ENCODE measurements around the gene MPND.

The MPND gene

GRCh38 chr19:4365791-4366665 is 22.7 kb downstream of the MPND start:
- TF ChIP-seq ZFX (IDR thresholded peaks at IDR 0.05) (no peak), CTCF (conservative IDR thresholded peaks at IDR 0.05) (no peak)
- H3K27ac ChIP-seq, result no peak overlapping the region

- no peak overlapping the region for H3K27ac ChIP-seq
- TF ChIP-seq CTCF (conservative IDR thresholded peaks at IDR 0.05) (no peak), ZFX (IDR thresholded peaks at IDR 0.05) (no peak)
Observed at GRCh38 chr19:4366666-4367335, 23.4 kb downstream of the MPND start.

- no peak overlapping the region for H3K27ac ChIP-seq
- TF ChIP-seq ZFX (IDR thresholded peaks at IDR 0.05) (no peak), CTCF (conservative IDR thresholded peaks at IDR 0.05) (no peak)
Observed at GRCh38 chr19:4367336-4367723, 24.0 kb downstream of the MPND start.

GRCh38 chr19:4367781-4368127 is 24.4 kb downstream of the MPND start:
- TF ChIP-seq CTCF (conservative IDR thresholded peaks at IDR 0.05), result no peak
- no peak for TF ChIP-seq ZFX (IDR thresholded peaks at IDR 0.05)
- H3K27ac ChIP-seq, result no peak overlapping the region; the same call in 1 of the 2 replicates

GRCh38 chr19:4368128-4368820 is 24.9 kb downstream of the MPND start:
- TF ChIP-seq CTCF (conservative IDR thresholded peaks at IDR 0.05) (no peak), ZFX (IDR thresholded peaks at IDR 0.05) (no peak)
- H3K27ac ChIP-seq, result peak overlapping the region; percentile 43

GRCh38 chr19:4369109-4369887 is 25.9 kb downstream of the MPND start:
- TF ChIP-seq ZFX (IDR thresholded peaks at IDR 0.05) (no peak), CTCF (conservative IDR thresholded peaks at IDR 0.05) (no peak)
- peak overlapping the region; percentile 43 for H3K27ac ChIP-seq
